ENCODE data around the gene ERBB2. TPM values are rescaled to one million over a fixed set of nuclear protein-coding genes. Genes with fewer than 3 reads are reported as not detected.
A peak's percentile ranks its signal among the peaks of the same experiment; 100 is the strongest.

Gene ERBB2
- total and polyA plus RNA-seq, 4 donors = 32.2 to 130 (median 79.5) TPM

- WGBS, 2 donors = 95 to 97% methylated on average over 3 of the region's 3 CpGs
- Histone ChIP-seq H3K27me3 (ENCODE audit: control insufficient read depth in 3 of 3, insufficient read depth in 3 of 3, low read length in 2 of 3) (peaks cover 0 to 16% (median 8%) of the 10 kb centered on the region in 3 donors), H3K4me3 (no peak overlapping the region), H3K27ac (ENCODE audit: low read depth in 1 of 2, low read length in 1 of 2) (no peak overlapping the region), H3K36me3 (ENCODE audit: control insufficient read depth in 4 of 4, insufficient read depth in 4 of 4, low read length in 4 of 4) (peaks cover 0 to 6% (median 1%) of the 10 kb centered on the region in 4 donors), H3K4me1 (ENCODE audit: control insufficient read depth in 5 of 5, insufficient read depth in 5 of 5, low read length in 5 of 5) (peaks cover 0 to 8% (median 6%) of the 10 kb centered on the region in 5 donors), H3K9ac (ENCODE audit: insufficient read depth in 1 of 2, low read length in 2 of 2) (no peak overlapping the region), H3K9me3 (ENCODE audit: control insufficient read depth in 4 of 4, insufficient read depth in 3 of 4, low read length in 3 of 4) (no peaks in the 10 kb centered on the region)
- ATAC-seq (ENCODE audit: insufficient read depth, low FRiP score) (no peak), DNase-seq (no peak)
- no peak for TF ChIP-seq CTCF (IDR thresholded peaks at IDR 0.05; ENCODE audit: control extremely low read depth, extremely low read depth)
Measured at GRCh38 chr17:39732586-39732985, 32.7 kb downstream of the ERBB2 start.

- no peaks in the 10 kb centered on the region for H3K36me3 ChIP-seq (ENCODE audit: control insufficient read depth in 4 of 4, insufficient read depth in 4 of 4, low read length in 4 of 4)
- no peak for TF ChIP-seq CTCF (IDR thresholded peaks at IDR 0.05; ENCODE audit: control extremely low read depth, extremely low read depth)
- peak overlapping the region in 1 of 2 donors; percentile 41 for H3K27ac ChIP-seq (ENCODE audit: low read depth in 1 of 2, low read length in 1 of 2)
- WGBS, 2 donors = 49 to 54% methylated on average over 2 of the region's 2 CpGs
- no peaks in the 10 kb centered on the region for H3K9me3 ChIP-seq (ENCODE audit: control insufficient read depth in 4 of 4, insufficient read depth in 3 of 4, low read length in 3 of 4)
- ATAC-seq (ENCODE audit: insufficient read depth, low FRiP score) = no peak
- no peak overlapping the region for H3K9ac ChIP-seq (ENCODE audit: insufficient read depth in 1 of 2, low read length in 2 of 2)
- no peak overlapping the region for H3K4me3 ChIP-seq
- DNase-seq = no peak
- H3K4me1 ChIP-seq (ENCODE audit: control insufficient read depth in 5 of 5, insufficient read depth in 5 of 5, low read length in 5 of 5) = peaks cover 0 to 18% (median 11%) of the 10 kb centered on the region in 5 donors
- H3K27me3 ChIP-seq (ENCODE audit: control insufficient read depth in 3 of 3, insufficient read depth in 3 of 3, low read length in 2 of 3) = peaks cover 0 to 35% (median 17%) of the 10 kb centered on the region in 3 donors
Measured at GRCh38 chr17:39735882-39736281, 36.0 kb downstream of the ERBB2 start.

GRCh38 chr17:39736319-39737165 lies 36.7 kb downstream of the ERBB2 start:
- H3K9me3 ChIP-seq (ENCODE audit: control insufficient read depth in 4 of 4, insufficient read depth in 3 of 4, low read length in 3 of 4) = no peaks in the 10 kb centered on the region
- DNase-seq = no peak
- no peak for TF ChIP-seq CTCF (IDR thresholded peaks at IDR 0.05; ENCODE audit: control extremely low read depth, extremely low read depth)
- peaks cover 0 to 36% (median 20%) of the 10 kb centered on the region in 3 donors for H3K27me3 ChIP-seq (ENCODE audit: control insufficient read depth in 3 of 3, insufficient read depth in 3 of 3, low read length in 2 of 3)
- ATAC-seq (ENCODE audit: insufficient read depth, low FRiP score) = no peak
- peaks cover 0 to 21% (median 14%) of the 10 kb centered on the region in 5 donors for H3K4me1 ChIP-seq (ENCODE audit: control insufficient read depth in 5 of 5, insufficient read depth in 5 of 5, low read length in 5 of 5)
- H3K9ac ChIP-seq (ENCODE audit: insufficient read depth in 1 of 2, low read length in 2 of 2) = no peak overlapping the region
- H3K36me3 ChIP-seq (ENCODE audit: control insufficient read depth in 4 of 4, insufficient read depth in 4 of 4, low read length in 4 of 4) = no peaks in the 10 kb centered on the region
- H3K27ac ChIP-seq (ENCODE audit: low read depth in 1 of 2, low read length in 1 of 2) = peak overlapping the region in 1 of 2 donors; percentile 41
- H3K4me3 ChIP-seq = no peak overlapping the region
- 58 to 75% methylated on average over 10 of the region's 10 CpGs for WGBS, 2 donors

Data from lung (tissue), 12 donors.